ENCODE data around the gene UBQLN4.

Gene UBQLN4

GRCh38 chr1:156014829-156015228 is 38.8 kb downstream of the UBQLN4 start:
- no peak for DNase-seq (ENCODE audit: low read depth in 2 of 2)

- no peak for DNase-seq (ENCODE audit: low read depth in 2 of 2)
These were observed 41.4 kb downstream of the UBQLN4 start for GRCh38 chr1:156012051-156012817.

- no peak for DNase-seq (ENCODE audit: low read depth in 2 of 2)
These were observed 44.2 kb downstream of the UBQLN4 start for GRCh38 chr1:156009404-156009803.

GRCh38 chr1:156006666-156007376 is 46.8 kb downstream of the UBQLN4 start:
- DNase-seq (ENCODE audit: low read depth in 2 of 2), result no peak

- no peak for DNase-seq (ENCODE audit: low read depth in 2 of 2)
These were observed 48.6 kb downstream of the UBQLN4 start for GRCh38 chr1:156004843-156005584.

GRCh38 chr1:156003923-156004188 is 49.7 kb downstream of the UBQLN4 start:
- DNase-seq (ENCODE audit: low read depth in 2 of 2), result no peak

- DNase-seq (ENCODE audit: low read depth in 2 of 2), result no peak
These were observed 51.2 kb downstream of the UBQLN4 start for GRCh38 chr1:156002188-156002911.

GRCh38 chr1:156001662-156002171 is 51.9 kb downstream of the UBQLN4 start:
- DNase-seq (ENCODE audit: low read depth in 2 of 2), result no peak

GRCh38 chr1:156001021-156001661 is 52.5 kb downstream of the UBQLN4 start:
- no peak for DNase-seq (ENCODE audit: low read depth in 2 of 2)

- no peak for DNase-seq (ENCODE audit: low read depth in 2 of 2)
These were observed 53.6 kb downstream of the UBQLN4 start for GRCh38 chr1:155999964-156000363.

GRCh38 chr1:155996166-155996565 is 57.4 kb downstream of the UBQLN4 start:
- no peak for DNase-seq (ENCODE audit: low read depth in 2 of 2)

GRCh38 chr1:155993595-155993994 is 60.0 kb downstream of the UBQLN4 start:
- no peak for DNase-seq (ENCODE audit: low read depth in 2 of 2)

- DNase-seq (ENCODE audit: low read depth in 2 of 2), result no peak
These were observed 63.4 kb downstream of the UBQLN4 start for GRCh38 chr1:155990005-155990739.

- DNase-seq (ENCODE audit: low read depth in 2 of 2), result peak; percentile 52 to 61
These were observed 64.2 kb downstream of the UBQLN4 start for GRCh38 chr1:155989242-155990004.
